Neural progenitor cell (in vitro differentiated cells): ENCODE results near the gene WIPF3. TPM values are rescaled to one million over a fixed set of nuclear protein-coding genes. Genes with fewer than 3 reads are reported as not detected.

ENCODE experiments used
- DNase-seq: peaks from one replicate; pipeline ENCODE4 v3.0.0-alpha.2; 2016; ENCODE audit warnings: low spot score
- H2AFZ ChIP-seq: fragments of 200-600 bp; sonication (generic); replicated peaks from 2 replicates; pipeline ENCODE4 v1.6.1; 2016; ENCODE audit warnings: antibody characterized with exemption
- H3F3A ChIP-seq: fragments of 200-600 bp; sonication (generic); 2 replicates; pipeline ENCODE4 v1.6.1; 2016; ENCODE audit warnings: antibody characterized with exemption, low read depth
- H3K27ac ChIP-seq: fragments of 200-600 bp; sonication (generic); 2 replicates; pipeline ENCODE4 v1.5.1; 2016; ENCODE audit warnings: mild to moderate bottlenecking
- H3K27me3 ChIP-seq: fragments of 200-600 bp; sonication (generic); 2 replicates; pipeline ENCODE4 v1.6.1; 2016; ENCODE audit warnings: mild to moderate bottlenecking, moderate library complexity
- H3K36me3 ChIP-seq: fragments of 200-600 bp; sonication (generic); 2 replicates; pipeline ENCODE4 v1.5.1; 2016
- H3K4me1 ChIP-seq: fragments of 200-600 bp; sonication (generic); 2 replicates; pipeline ENCODE4 v1.6.1; 2016; ENCODE audit warnings: mixed run types
- H3K4me2 ChIP-seq: fragments of 200-600 bp; sonication (generic); 2 replicates; pipeline ENCODE4 v1.6.1; 2016
- H3K4me3 ChIP-seq: fragments of 200-600 bp; sonication (generic); 2 replicates; pipeline ENCODE4 v1.5.1; 2016
- H3K79me2 ChIP-seq: fragments of 200-600 bp; sonication (generic); 2 replicates; pipeline ENCODE4 v1.6.1; 2016; ENCODE audit warnings: low read depth
- H3K9ac ChIP-seq: fragments of 200-600 bp; sonication (generic); 2 replicates; pipeline ENCODE4 v1.6.1; 2016
- H3K9me3 ChIP-seq: fragments of 200-600 bp; sonication (generic); 2 replicates; pipeline ENCODE4 v1.5.1; 2016; ENCODE audit warnings: low read depth
- H4K20me1 ChIP-seq: fragments of 200-600 bp; sonication (generic); 2 replicates; pipeline ENCODE4 v1.6.1; 2016; ENCODE audit warnings: low read depth
- H3K27ac Mint-ChIP-seq: 3 replicates; pipeline ENCODE4 v1.8.0; 2021; ENCODE audit warnings: mixed read lengths
- H3K27me3 Mint-ChIP-seq: 2 replicates; pipeline ENCODE4 v1.8.0; 2022; ENCODE audit warnings: low read depth, mild to moderate bottlenecking, inconsistent platforms, moderate library complexity, mixed read lengths; ENCODE audit not compliant: insufficient read depth
- H3K36me3 Mint-ChIP-seq: 3 replicates; pipeline ENCODE4 v1.8.0; 2021; ENCODE audit warnings: mixed read lengths
- H3K4me1 Mint-ChIP-seq: 3 replicates; pipeline ENCODE4 v1.8.0; 2021; ENCODE audit warnings: mixed read lengths
- H3K4me3 Mint-ChIP-seq: 3 replicates; pipeline ENCODE4 v1.8.0; 2021; ENCODE audit warnings: mild to moderate bottlenecking, moderate library complexity, mixed read lengths
- H3K9me3 Mint-ChIP-seq: 3 replicates; pipeline ENCODE4 v1.8.0; 2020; ENCODE audit warnings: mixed read lengths
- CTCF ChIP-seq: fragments of 200-600 bp; sonication (generic); IDR thresholded peaks from 2 replicates; pipeline ENCODE4 v1.5.1; 2017; ENCODE audit warnings: antibody characterized with exemption, mild to moderate bottlenecking
- EZH2 ChIP-seq: fragments of 200-600 bp; sonication (generic); IDR thresholded peaks from 2 replicates; pipeline ENCODE4 v1.6.1; 2017; ENCODE audit warnings: antibody characterized with exemption, mild to moderate bottlenecking, moderate library complexity
- EZH2phosphoT487 ChIP-seq: fragments of 200-600 bp; sonication (generic); IDR thresholded peaks from 2 replicates; pipeline ENCODE4 v1.6.1; 2017; ENCODE audit warnings: antibody characterized with exemption
- total RNA-seq: library from RNA; depleted of rRNA; stranded (reverse); fragments of >200 nt; gene quantifications from 2 replicates; pipeline ENCODE4 v1.2.3, GENCODE V29; 2015; ENCODE audit warnings: low replicate concordance

Gene WIPF3
- total RNA-seq, 1 donor from 2014 or later = 5.2 TPM

- no peaks in the 10 kb centered on the region for H3K36me3 Mint-ChIP-seq
These were observed 47.5 kb downstream of the WIPF3 start for GRCh38 chr7:29853789-29854188.

DNA sequence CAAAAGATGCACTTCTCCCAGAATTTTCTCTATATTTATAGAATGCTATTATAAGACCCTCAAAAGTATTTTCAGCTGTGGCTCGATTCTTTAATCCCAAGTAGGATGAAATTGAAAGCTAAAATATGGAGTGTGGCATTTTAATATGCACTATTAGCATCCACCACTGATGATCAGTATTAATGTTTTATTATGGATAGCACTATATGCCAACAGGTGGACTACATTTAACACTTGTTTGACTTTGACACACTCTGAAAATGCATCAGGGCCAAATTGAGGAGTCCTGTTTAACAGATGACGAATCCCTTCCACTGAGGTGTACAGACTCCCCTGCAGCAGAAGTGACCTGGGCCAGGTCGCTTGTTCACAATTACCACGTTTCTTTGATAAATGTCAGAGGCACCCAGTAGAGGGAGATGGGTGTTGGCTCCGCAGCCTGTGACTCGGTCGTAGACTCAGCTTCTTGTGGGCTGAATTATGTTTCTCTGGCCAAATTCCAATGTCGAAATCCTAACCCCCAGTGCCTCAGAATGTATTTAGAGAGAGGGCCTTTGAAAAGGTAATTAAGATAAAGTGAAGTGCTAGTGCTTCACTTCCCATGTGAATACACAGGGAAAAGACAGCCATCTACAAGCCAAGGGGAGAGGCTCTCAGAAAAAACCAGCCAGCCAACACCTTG is 48.1 kb downstream of the WIPF3 start:
- Histone ChIP-seq H3K27ac (no peak overlapping the region), H3K4me3 (no peak overlapping the region), H3K36me3 (no peaks in the 10 kb centered on the region), H3K9me3 (no peaks in the 10 kb centered on the region), H3K9ac (no peak overlapping the region), H3K4me2 (no peak overlapping the region), H3K4me1 (no peaks in the 10 kb centered on the region), H3K79me2 (no peaks in the 10 kb centered on the region), H4K20me1 (peaks cover 3% of the 10 kb centered on the region), H3F3A (no peaks in the 10 kb centered on the region), H3K27me3 (no peaks in the 10 kb centered on the region), H2AFZ (no peak overlapping the region)
- H3K27ac Mint-ChIP-seq = no peak overlapping the region
- no peak overlapping the region for H3K4me3 Mint-ChIP-seq
- H3K9me3 Mint-ChIP-seq = no peaks in the 10 kb centered on the region
- no peaks in the 10 kb centered on the region for H3K36me3 Mint-ChIP-seq
- H3K4me1 Mint-ChIP-seq = no peaks in the 10 kb centered on the region
- TF ChIP-seq EZH2phosphoT487 = no peak
- no peak for TF ChIP-seq EZH2
- TF ChIP-seq CTCF = no peak
- no peak for DNase-seq
- no peaks in the 10 kb centered on the region for H3K27me3 Mint-ChIP-seq

More at GRCh38 chr7:29853789-29854188, 47.5 kb downstream of the WIPF3 start:
- H3K4me2 ChIP-seq = no peak overlapping the region
- no peaks in the 10 kb centered on the region for H3K36me3 ChIP-seq
- H4K20me1 ChIP-seq = peaks cover 3% of the 10 kb centered on the region
- no peak overlapping the region for H3K4me3 ChIP-seq
- H3K27ac ChIP-seq = no peak overlapping the region
- H3K4me1 Mint-ChIP-seq = no peaks in the 10 kb centered on the region
- H3K27ac Mint-ChIP-seq = peak overlapping the region; percentile 59
- H3K9ac ChIP-seq = no peak overlapping the region
- no peak for TF ChIP-seq EZH2
- no peak for TF ChIP-seq CTCF
- TF ChIP-seq EZH2phosphoT487 = no peak
- no peaks in the 10 kb centered on the region for H3K4me1 ChIP-seq
- no peaks in the 10 kb centered on the region for H3F3A ChIP-seq
- no peak for DNase-seq
- no peaks in the 10 kb centered on the region for H3K9me3 ChIP-seq
- H3K27me3 ChIP-seq = no peaks in the 10 kb centered on the region
- H3K9me3 Mint-ChIP-seq = no peaks in the 10 kb centered on the region
- H3K79me2 ChIP-seq = no peaks in the 10 kb centered on the region
- H3K27me3 Mint-ChIP-seq = no peaks in the 10 kb centered on the region
- H3K4me3 Mint-ChIP-seq = no peak overlapping the region
- H2AFZ ChIP-seq = no peak overlapping the region

- Histone ChIP-seq H3K27me3 (no peaks in the 10 kb centered on the region), H3K9me3 (no peaks in the 10 kb centered on the region), H3K4me2 (no peak overlapping the region), H2AFZ (no peak overlapping the region), H4K20me1 (peaks cover 3% of the 10 kb centered on the region), H3K9ac (no peak overlapping the region), H3K4me3 (no peak overlapping the region), H3F3A (no peaks in the 10 kb centered on the region), H3K36me3 (no peaks in the 10 kb centered on the region), H3K27ac (no peak overlapping the region), H3K4me1 (no peaks in the 10 kb centered on the region), H3K79me2 (no peaks in the 10 kb centered on the region)
- no peak for DNase-seq
- TF ChIP-seq EZH2phosphoT487 (no peak), EZH2 (no peak), CTCF (no peak)
- H3K27me3 Mint-ChIP-seq = no peaks in the 10 kb centered on the region
- H3K4me1 Mint-ChIP-seq = no peaks in the 10 kb centered on the region
- no peak overlapping the region for H3K27ac Mint-ChIP-seq
- no peak overlapping the region for H3K4me3 Mint-ChIP-seq
- H3K36me3 Mint-ChIP-seq = no peaks in the 10 kb centered on the region
- H3K9me3 Mint-ChIP-seq = no peaks in the 10 kb centered on the region
These were observed 51.3 kb downstream of the WIPF3 start for GRCh38 chr7:29857654-29858053.
